IMR-90 (cell line): Measurements from ENCODE around the gene WWC1. TPM values are rescaled to one million over a fixed set of nuclear protein-coding genes. Genes with fewer than 3 reads are reported as not detected.

Experiments
- ATAC-seq: fragments of 200-7000 bp; cut with Tn5 transposase; 2 replicates; pipeline ENCODE4 v1.9.1; 2020; ENCODE audit warnings: low read depth, mild to moderate bottlenecking, moderate library complexity
- BruUV-seq: library from RNA; stranded (reverse); fragments of 400-500 nt; replicated peaks from 2 replicates; lab custom pipeline; 2021; lab: Mats Ljungman, UMichigan
- CTCF ChIA-PET: fragments of 300-600 bp; formaldehyde crosslinking; extraction: SDS; loops from one replicate; lab custom pipeline; 2021; ENCODE audit warnings: antibody characterized with exemption; lab: Yijun Ruan, JAX
- POLR2A ChIA-PET: fragments of 300-600 bp; sonication (Branson Sonifier 250); formaldehyde crosslinking; loops from one replicate; lab custom pipeline; 2022; ENCODE audit warnings: antibody characterized with exemption; ENCODE audit not compliant: unreplicated experiment; lab: Charles Lee
- DNase-seq: peaks from one replicate; pipeline ENCODE4 v3.0.0; 2013
- H2AFZ ChIP-seq: replicated peaks from 2 replicates; pipeline ENCODE3; 2013; ENCODE audit warnings: low read length, mild to moderate bottlenecking; ENCODE audit not compliant: poor library complexity
- H2AK5ac ChIP-seq: 2 replicates; pipeline ENCODE4 v1.6.1; 2013; ENCODE audit warnings: low read depth, low read length, inconsistent platforms
- H2AK9ac ChIP-seq: replicated peaks from 2 replicates; pipeline ENCODE3; 2013; ENCODE audit warnings: mild to moderate bottlenecking, low read depth, low read length, moderate library complexity; ENCODE audit not compliant: poor library complexity
- H2BK120ac ChIP-seq: 2 replicates; pipeline ENCODE4 v1.6.1; 2013; ENCODE audit warnings: low read depth, low read length, inconsistent platforms
- H2BK15ac ChIP-seq: 3 replicates; pipeline ENCODE4 v1.6.1; 2013; ENCODE audit warnings: low read depth, low read length, inconsistent platforms
- H2BK20ac ChIP-seq: 2 replicates; pipeline ENCODE4 v1.6.1; 2013; ENCODE audit warnings: low read depth, mild to moderate bottlenecking, inconsistent platforms, low read length, moderate library complexity
- H2BK5ac ChIP-seq: 2 replicates; pipeline ENCODE4 v1.6.1; 2013; ENCODE audit warnings: mild to moderate bottlenecking, low read depth, low read length, inconsistent platforms; ENCODE audit not compliant: poor library complexity, severe bottlenecking
- H3K14ac ChIP-seq: replicated peaks from 2 replicates; pipeline ENCODE4 v1.6.1; 2013; ENCODE audit warnings: low read depth, low read length, inconsistent platforms
- H3K18ac ChIP-seq: 2 replicates; pipeline ENCODE4 v1.6.1; 2013; ENCODE audit warnings: low read depth, low read length, control low read depth
- H3K23ac ChIP-seq: 2 replicates; pipeline ENCODE4 v1.6.1; 2013; ENCODE audit warnings: low read depth, low read length, inconsistent platforms
- H3K27ac ChIP-seq: 2 replicates; pipeline ENCODE4 v1.5.1; 2013; ENCODE audit warnings: mild to moderate bottlenecking, control low read depth, low read length; ENCODE audit not compliant: insufficient read depth
- H3K27me3 ChIP-seq: 2 replicates; pipeline ENCODE4 v1.6.1; 2013; ENCODE audit warnings: low read length; ENCODE audit not compliant: control insufficient read depth, insufficient read depth
- H3K36me3 ChIP-seq: 2 replicates; pipeline ENCODE4 v1.6.1; 2013; ENCODE audit warnings: low read length, mixed read lengths; ENCODE audit not compliant: control insufficient read depth, insufficient read depth
- H3K4ac ChIP-seq: 2 replicates; pipeline ENCODE4 v1.6.1; 2013; ENCODE audit warnings: low read depth, low read length, inconsistent platforms
- H3K4me1 ChIP-seq: 2 replicates; pipeline ENCODE4 v1.6.1; 2013; ENCODE audit warnings: low read length, mixed read lengths; ENCODE audit not compliant: control insufficient read depth, insufficient read depth
- H3K4me2 ChIP-seq: 2 replicates; pipeline ENCODE4 v1.6.1; 2013; ENCODE audit warnings: low read depth, mild to moderate bottlenecking, control low read depth, low read length, moderate library complexity
- H3K4me3 ChIP-seq: 2 replicates; pipeline ENCODE4 v1.5.1; 2013; ENCODE audit warnings: low read depth, mild to moderate bottlenecking, control low read depth, low read length, moderate library complexity; ENCODE audit not compliant: insufficient read depth
- H3K56ac ChIP-seq: 2 replicates; pipeline ENCODE4 v1.6.1; 2013; ENCODE audit warnings: low read length, inconsistent platforms; ENCODE audit not compliant: insufficient read depth; ENCODE audit errors: extremely low read depth
- H3K79me1 ChIP-seq, 2 experiments: 2 replicates each; pipeline ENCODE4 v1.6.1; 2013; ENCODE audit warnings: low read length in 2 of 2, inconsistent platforms in 1 of 2, low read depth in 1 of 2
- H3K9ac ChIP-seq: 2 replicates; pipeline ENCODE4 v1.6.1; 2013; ENCODE audit warnings: low read depth, low read length, control low read depth
- H3K9me1 ChIP-seq: 2 replicates; pipeline ENCODE4 v1.6.1; 2013; ENCODE audit warnings: low read length, inconsistent platforms; ENCODE audit not compliant: insufficient read depth
- H3K9me3 ChIP-seq: 2 replicates; pipeline ENCODE4 v1.6.1; 2013; ENCODE audit warnings: low read length; ENCODE audit not compliant: control insufficient read depth, insufficient read depth
- H4K20me1 ChIP-seq: 2 replicates; pipeline ENCODE4 v1.6.1; 2013; ENCODE audit warnings: low read length, inconsistent platforms; ENCODE audit not compliant: insufficient read depth
- H4K5ac ChIP-seq: 2 replicates; pipeline ENCODE4 v1.6.1; 2013; ENCODE audit warnings: mild to moderate bottlenecking, low read depth, low read length, control low read depth
- H4K8ac ChIP-seq, 2 experiments: 2 replicates each; pipeline ENCODE4 v1.6.1; 2013; ENCODE audit warnings: low read depth in 2 of 2, low read length in 2 of 2, control low read depth in 1 of 2, inconsistent platforms in 1 of 2
- H4K91ac ChIP-seq: 2 replicates; pipeline ENCODE4 v1.6.1; 2013; ENCODE audit warnings: low read depth, low read length, inconsistent platforms; ENCODE audit not compliant: insufficient read depth
- BHLHE40 ChIP-seq: fragments of 150-350 bp; IDR thresholded peaks from 2 replicates; pipeline ENCODE4 v1.6.1; 2016; ENCODE audit warnings: mild to moderate bottlenecking, low read depth, low read length
- CHD1 ChIP-seq: IDR thresholded peaks from 2 replicates; pipeline ENCODE4 v1.6.1; 2012; ENCODE audit warnings: low read depth, low read length, improper control_type of control experiment
- CTCF ChIP-seq: conservative IDR thresholded peaks from 2 replicates; pipeline ENCODE4 v1.5.1; 2012; ENCODE audit warnings: mild to moderate bottlenecking, low read depth, low read length, improper control_type of control experiment
- ELK1 ChIP-seq: fragments of 150-350 bp; IDR thresholded peaks from 2 replicates; pipeline ENCODE4 v1.6.1; 2016; ENCODE audit warnings: low read depth, mild to moderate bottlenecking, low read length, moderate library complexity, borderline replicate concordance
- FOS ChIP-seq: fragments of 150-350 bp; IDR thresholded peaks from 2 replicates; pipeline ENCODE4 v1.6.1; 2016; ENCODE audit warnings: low read depth, low read length
- MAFK ChIP-seq: IDR thresholded peaks from 2 replicates; pipeline ENCODE4 v1.6.1; 2012; ENCODE audit warnings: low read depth, low read length, improper control_type of control experiment
- MAZ ChIP-seq: IDR thresholded peaks from 2 replicates; pipeline ENCODE4 v1.6.1; 2012; ENCODE audit warnings: low read depth, mild to moderate bottlenecking, low read length, improper control_type of control experiment, moderate library complexity, borderline replicate concordance
- MXI1 ChIP-seq: IDR thresholded peaks from 2 replicates; pipeline ENCODE4 v1.6.1; 2012; ENCODE audit warnings: low read depth, mild to moderate bottlenecking, low read length, moderate library complexity, borderline replicate concordance
- NFE2L2 ChIP-seq: fragments of 150-350 bp; IDR thresholded peaks from 2 replicates; pipeline ENCODE4 v1.6.1; 2016; ENCODE audit warnings: low read depth, mild to moderate bottlenecking, low read length
- POLR2A ChIP-seq: IDR thresholded peaks from 2 replicates; pipeline ENCODE4 v1.6.1; 2012; ENCODE audit warnings: mild to moderate bottlenecking, low read depth, low read length
- RAD21 ChIP-seq: IDR thresholded peaks from 2 replicates; pipeline ENCODE4 v1.6.1; 2012; ENCODE audit warnings: low read length, improper control_type of control experiment
- RCOR1 ChIP-seq: IDR thresholded peaks from 2 replicates; pipeline ENCODE4 v1.6.1; 2012; ENCODE audit warnings: mild to moderate bottlenecking, low read length, improper control_type of control experiment; ENCODE audit not compliant: insufficient replicate concordance
- RFX5 ChIP-seq: IDR thresholded peaks from 2 replicates; pipeline ENCODE4 v1.8.0; 2012; ENCODE audit warnings: low read depth, mild to moderate bottlenecking, low read length, moderate library complexity
- WGBS, 2 experiments: methylation state at CpG; one replicate each; pipeline versions ENCODE4 v1.1.5 to v1.1.7; 2013; ENCODE audit warnings: missing lambda C conversion rate in 2 of 2; ENCODE audit not compliant: insufficient read length in 1 of 2; ENCODE audit errors: extremely low coverage in 2 of 2; 5-methylcytosine and 5-hydroxymethylcytosine counted together
- dilution Hi-C: fragments of 300-500 bp; cut with HindIII; formaldehyde crosslinking; loops from one replicate; pipeline ENCODE4 v1.14.3; 2018; ENCODE audit warnings: low sequenced_read_pairs; ENCODE audit not compliant: unreplicated experiment
- in situ Hi-C: fragments of 300-500 bp; cut with MboI; formaldehyde crosslinking; loops from 3 replicates; pipeline ENCODE4 v1.14.3; 2019; ENCODE audit warnings: low sequenced_read_pairs, inconsistent platforms, mixed read lengths
- intact Hi-C: fragments of 100-400 bp; cut with micrococcal nuclease; formaldehyde crosslinking; loops from 2 replicates; pipeline ENCODE4 v1.10.0; 2022
- polyA plus RNA-seq, 3 experiments: library from polyadenylated mRNA; depleted of rRNA; stranded (reverse); fragments of >200 nt; gene quantifications; 2 replicates each; pipeline ENCODE4 v1.2.3, GENCODE V29; 2012; ENCODE audit warnings: low replicate concordance in 1 of 3
- total RNA-seq: library from RNA; depleted of rRNA; stranded (reverse); fragments of >200 nt; gene quantifications from 2 replicates; pipeline ENCODE4 v1.2.3, GENCODE V29; 2012
- TF ChIP-seq, protein P1 (sequence below): fragments of 150-350 bp; IDR thresholded peaks from 2 replicates; pipeline ENCODE4 v1.6.1; 2017; ENCODE audit warnings: mild to moderate bottlenecking, antibody characterized with exemption, low read length, low read depth

The WWC1 gene
- total and polyA plus RNA-seq, 2 of the 4 experiments (the other 2 are of a cell fraction), result 9.1 to 10.3 TPM

- Histone ChIP-seq H2BK120ac (no peak overlapping the region), H3K14ac (no peak overlapping the region), H2BK15ac (no peak overlapping the region), H3K27ac (no peak overlapping the region), H3K18ac (no peak overlapping the region), H4K91ac (no peak overlapping the region), H3K36me3 (peaks cover 17% of the 10 kb centered on the region), H3K56ac (no peak overlapping the region), H4K5ac (no peak overlapping the region), H3K4me3 (no peak overlapping the region), H3K9me3 (no peaks in the 10 kb centered on the region), H2AK5ac (no peak overlapping the region), H2AFZ (no peak overlapping the region), H4K20me1 (no peaks in the 10 kb centered on the region), H3K4ac (no peak overlapping the region), H3K23ac (no peak overlapping the region), H3K79me1 (no peaks in the 10 kb centered on the region), H2AK9ac (no peak overlapping the region), H3K9ac (no peak overlapping the region), H3K9me1 (peaks cover 4% of the 10 kb centered on the region; the same call in 1 of the 2 replicates), H3K4me2 (no peak overlapping the region), H2BK5ac (no peak overlapping the region), H3K27me3 (no peaks in the 10 kb centered on the region), H3K4me1 (peaks cover 4% of the 10 kb centered on the region), H2BK20ac (no peak overlapping the region), H4K8ac (no peak overlapping the region)
- ATAC-seq (no peak), DNase-seq (no peak)
- no peak for TF ChIP-seq RAD21
- TF ChIP-seq MAFK, result no peak
- TF ChIP-seq BHLHE40, result no peak
- no peak for TF ChIP-seq POLR2A
- no peak for TF ChIP-seq RCOR1
- TF ChIP-seq NFE2L2, result no peak
- no peak for TF ChIP-seq ELK1
- no peak for TF ChIP-seq CHD1
- no peak for TF ChIP-seq RFX5
- TF ChIP-seq MXI1, result no peak
- no peak for TF ChIP-seq MAZ
- TF ChIP-seq FOS, result no peak
- no peak for TF ChIP-seq CTCF
- TF ChIP-seq, protein P1, sequence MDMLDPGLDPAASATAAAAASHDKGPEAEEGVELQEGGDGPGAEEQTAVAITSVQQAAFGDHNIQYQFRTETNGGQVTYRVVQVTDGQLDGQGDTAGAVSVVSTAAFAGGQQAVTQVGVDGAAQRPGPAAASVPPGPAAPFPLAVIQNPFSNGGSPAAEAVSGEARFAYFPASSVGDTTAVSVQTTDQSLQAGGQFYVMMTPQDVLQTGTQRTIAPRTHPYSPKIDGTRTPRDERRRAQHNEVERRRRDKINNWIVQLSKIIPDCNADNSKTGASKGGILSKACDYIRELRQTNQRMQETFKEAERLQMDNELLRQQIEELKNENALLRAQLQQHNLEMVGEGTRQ, result no peak
- no TSS peak for BruUV-seq
- intact Hi-C loops (no loop called here), dilution Hi-C loops (no loop called here), in situ Hi-C loops (loop anchor here (25.0 kb wide), 1 partner anchor 140 kb away; the partner anchor contains the start of gene WWC1)
- CTCF ChIA-PET, result no interaction called here
- 92% methylated on average over 2 of the region's 5 CpGs; no CpG with 5 or more reads in 1 of the 2 experiments for WGBS, 2 experiments
- POLR2A ChIA-PET, result no interaction called here
Observed at GRCh38 chr5:168426864-168427172, 135.4 kb downstream of the WWC1 start.
